ENCODE data around the gene EXOC2.

GRCh38 chr6:451847-452246 is 241.1 kb downstream of the EXOC2 start:
- TF ChIP-seq POLR2AphosphoS5 (IDR thresholded peaks at IDR 0.05) (no peak), CTCF (IDR thresholded peaks at IDR 0.05) (no peak), POLR2A (IDR thresholded peaks at IDR 0.05) (no peak), EP300 (IDR thresholded peaks at IDR 0.05; ENCODE audit: low read depth) (no peak)

All from transverse colon (tissue), 4 donors.